CD4-positive, alpha-beta T cell (primary cell): ENCODE data around the gene NTN5. TPM values are rescaled to one million over a fixed set of nuclear protein-coding genes. Genes with fewer than 3 reads are reported as not detected.

Experiments used
- ATAC-seq: fragments of 200-7000 bp; cut with Tn5 transposase; one replicate; pipeline ENCODE4 v1.10.0; 2022; ENCODE audit warnings: mild to moderate bottlenecking; ENCODE audit not compliant: poor library complexity
- CTCF ChIA-PET: fragments of 350-600 bp; sonication (Branson Sonifier 250); formaldehyde crosslinking; loops from one replicate; lab custom pipeline; 2021; ENCODE audit warnings: antibody characterized with exemption, inconsistent platforms; lab: Charles Lee
- POLR2A ChIA-PET: fragments of 350-600 bp; sonication (Branson Sonifier 250); formaldehyde crosslinking; loops from one replicate; lab custom pipeline; 2021; ENCODE audit warnings: antibody characterized with exemption, inconsistent platforms; lab: Charles Lee
- DNase-seq, 14 experiments: peaks; one replicate each; pipeline ENCODE4 v3.0.0-alpha.2; 2013 to 2020; ENCODE audit warnings: mixed read lengths in 2 of 14
- H3K27ac ChIP-seq, 2 donors: one replicate each; pipeline versions ENCODE4 v1.5.1 to v1.7.0; 2013; ENCODE audit warnings: low read length in 2 of 2, low read depth in 1 of 2, mild to moderate bottlenecking in 1 of 2
- H3K27me3 ChIP-seq, 2 experiments: 1 replicate in 1 of 2; 2 replicates in 1 of 2; pipeline versions ENCODE4 v1.6.1 to v1.7.0; 2013; ENCODE audit warnings: low read length in 2 of 2, control low read depth in 1 of 2, mild to moderate bottlenecking in 1 of 2, moderate library complexity in 1 of 2; ENCODE audit not compliant: insufficient read depth in 2 of 2, control insufficient read depth in 1 of 2
- H3K36me3 ChIP-seq: one replicate; pipeline ENCODE4 v1.6.1; 2013; ENCODE audit warnings: low read length, control low read depth; ENCODE audit not compliant: insufficient read depth
- H3K4me1 ChIP-seq: one replicate; pipeline ENCODE4 v1.6.1; 2013; ENCODE audit warnings: low read length, control low read depth; ENCODE audit not compliant: insufficient read depth
- H3K4me3 ChIP-seq: one replicate; pipeline ENCODE4 v1.5.1; 2013; ENCODE audit warnings: mild to moderate bottlenecking, low read length, moderate library complexity
- H3K9me3 ChIP-seq, 2 experiments: 1 replicate in 1 of 2; 2 replicates in 1 of 2; pipeline versions ENCODE4 v1.6.1 to v1.7.0; 2013; ENCODE audit warnings: low read length in 2 of 2, mild to moderate bottlenecking in 2 of 2, control low read depth in 1 of 2, moderate library complexity in 1 of 2; ENCODE audit not compliant: control insufficient read depth in 1 of 2, insufficient read depth in 1 of 2
- H3K27ac Mint-ChIP-seq: one replicate; pipeline ENCODE4 v1.8.0; 2020; ENCODE audit warnings: mixed read lengths
- H3K27me3 Mint-ChIP-seq: one replicate; pipeline ENCODE4 v1.8.0; 2021; ENCODE audit warnings: mixed read lengths
- H3K36me3 Mint-ChIP-seq: one replicate; pipeline ENCODE4 v1.8.0; 2021; ENCODE audit warnings: low read depth, mixed read lengths
- H3K4me1 Mint-ChIP-seq: one replicate; pipeline ENCODE4 v1.8.0; 2021; ENCODE audit warnings: low read depth, mixed read lengths
- H3K4me3 Mint-ChIP-seq: one replicate; pipeline ENCODE4 v1.8.0; 2020; ENCODE audit warnings: mild to moderate bottlenecking, mixed read lengths
- H3K9me3 Mint-ChIP-seq: one replicate; pipeline ENCODE4 v1.8.0; 2020; ENCODE audit warnings: mixed read lengths
- CTCF ChIP-seq: fragments of 200-600 bp; IDR thresholded peaks from one replicate; pipeline ENCODE4 v1.8.0; 2022; ENCODE audit warnings: antibody characterized with exemption, mild to moderate bottlenecking
- intact Hi-C, 2 experiments: fragments of 100-400 bp; cut with DNase I in 1 of 2; cut with micrococcal nuclease in 1 of 2; formaldehyde crosslinking; loops; one replicate each; pipeline versions ENCODE4 v1.15.1 to v1.9.0; 2023 to 2025; cut with DNase I, micrococcal nuclease
- total RNA-seq, 174 experiments: library from RNA in 2 of 174; stranded (reverse) in 2 of 174; gene quantifications; one replicate each; pipeline ENCODE4 v1.2.3 and lab custom pipeline; 2021 to 2026

The NTN5 gene
- total RNA-seq, 2 experiments from 2014 or later = 2.7 to 3.0 TPM

- POLR2A ChIA-PET = interaction anchor here (0.9 to 1.2 kb wide), 2 partner anchors 9 to 24 kb away, joined by 3 read pairs; partner anchors contain the start of genes RPL18 and SPHK2
- Mint-ChIP-seq H3K4me1 (peaks cover 53% of the 10 kb centered on the region), H3K27me3 (no peaks in the 10 kb centered on the region), H3K36me3 (no peaks in the 10 kb centered on the region), H3K9me3 (no peaks in the 10 kb centered on the region), H3K4me3 (peak overlapping the region; percentile 5), H3K27ac (peak overlapping the region; percentile 1)
- Histone ChIP-seq H3K36me3 (no peaks in the 10 kb centered on the region), H3K4me3 (no peak overlapping the region), H3K9me3 (no peaks in the 10 kb centered on the region), H3K27ac (no peak overlapping the region), H3K4me1 (peaks cover 61% of the 10 kb centered on the region), H3K27me3 (no peaks in the 10 kb centered on the region)
- CTCF ChIA-PET = no interaction called here
- intact Hi-C loops = no loop called here
- ATAC-seq (no peak), DNase-seq (no peak)
- no peak for TF ChIP-seq CTCF
Observed at GRCh38 chr19:48642862-48643261, 30.0 kb downstream of the NTN5 start.

GRCh38 chr19:48641850-48642249 lies 31.0 kb downstream of the NTN5 start:
- Mint-ChIP-seq H3K9me3 (no peaks in the 10 kb centered on the region), H3K4me3 (no peak overlapping the region), H3K27me3 (no peaks in the 10 kb centered on the region), H3K36me3 (no peaks in the 10 kb centered on the region), H3K4me1 (peaks cover 48% of the 10 kb centered on the region), H3K27ac (no peak overlapping the region)
- POLR2A ChIA-PET = interaction anchor here (0.6 kb wide), 1 partner anchor 24 kb away, joined by 4 read pairs; no protein-coding TSS in a partner anchor
- intact Hi-C loops = no loop called here
- no peaks in the 10 kb centered on the region for H3K27me3 ChIP-seq
- ATAC-seq = no peak
- TF ChIP-seq CTCF = no peak
- peaks cover 54% of the 10 kb centered on the region for H3K4me1 ChIP-seq
- no peaks in the 10 kb centered on the region for H3K9me3 ChIP-seq
- no peak for DNase-seq
- CTCF ChIA-PET = interaction anchor here (0.9 kb wide), 1 partner anchor 154 kb away, joined by 4 read pairs; no protein-coding TSS in a partner anchor
- no peak overlapping the region for H3K4me3 ChIP-seq
- no peak overlapping the region for H3K27ac ChIP-seq
- no peaks in the 10 kb centered on the region for H3K36me3 ChIP-seq

DNA sequence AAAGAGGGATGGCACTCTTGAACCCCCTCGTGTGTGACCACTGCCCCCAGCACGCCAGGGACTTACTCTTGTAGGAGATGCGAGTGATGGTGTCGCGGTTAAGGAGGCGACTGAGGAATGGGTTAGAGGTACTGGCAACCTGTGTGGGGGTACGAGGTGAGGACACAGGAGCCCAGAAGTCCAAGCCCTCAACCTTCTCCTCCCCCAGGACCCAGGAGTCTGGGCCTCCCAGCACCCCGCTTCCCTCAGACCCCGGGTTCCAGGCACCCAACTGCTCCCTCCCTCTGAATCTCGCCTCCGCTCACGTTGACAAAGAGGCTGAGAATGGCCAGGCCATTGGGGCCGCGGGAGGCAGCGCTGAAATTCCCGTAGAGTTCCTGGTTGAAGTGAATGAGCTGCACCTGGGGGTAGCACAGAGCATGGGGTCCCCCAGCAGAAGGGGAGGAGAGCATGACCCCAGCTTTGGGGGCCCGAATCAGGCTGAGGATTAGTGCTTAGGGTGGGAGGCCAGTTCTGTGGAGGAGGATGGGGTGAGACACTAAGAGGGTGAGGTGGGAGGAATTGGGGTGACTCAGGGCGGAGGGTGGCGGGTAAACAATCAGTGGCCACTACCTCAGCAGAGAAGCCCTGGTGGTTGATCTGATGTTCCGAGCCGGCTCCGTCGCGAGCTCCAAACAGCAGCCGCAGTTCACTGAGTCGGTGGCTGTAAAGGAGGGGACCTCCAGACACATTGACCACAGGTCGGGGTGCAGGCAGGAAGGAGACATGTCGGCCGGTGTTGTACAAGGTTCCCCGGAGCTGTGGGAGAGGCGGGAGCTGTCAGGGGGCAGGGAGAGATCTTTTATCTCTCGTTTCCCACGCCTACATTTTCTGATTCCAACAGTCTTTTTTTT lies 33.1 kb downstream of the NTN5 start:
- peaks cover 43% of the 10 kb centered on the region for H3K4me1 ChIP-seq
- H3K9me3 ChIP-seq = no peaks in the 10 kb centered on the region
- H3K36me3 ChIP-seq = no peaks in the 10 kb centered on the region
- no peaks in the 10 kb centered on the region for H3K9me3 Mint-ChIP-seq
- H3K27ac ChIP-seq = no peak overlapping the region
- TF ChIP-seq CTCF = no peak
- peaks cover 13% of the 10 kb centered on the region for H3K36me3 Mint-ChIP-seq
- peaks cover 40% of the 10 kb centered on the region for H3K4me1 Mint-ChIP-seq
- H3K27me3 Mint-ChIP-seq = no peaks in the 10 kb centered on the region
- H3K27ac Mint-ChIP-seq = peak overlapping the region; percentile 97
- ChIA-PET POLR2A (interaction anchor here (3.6 kb wide), 1 partner anchor 16 kb away, joined by 38 read pairs; no protein-coding TSS in a partner anchor), CTCF (no interaction called here)
- H3K27me3 ChIP-seq = no peaks in the 10 kb centered on the region
- ATAC-seq = no peak
- peak in 4 of 14 experiments; percentile 36 to 62 (median 41) for DNase-seq
- peak overlapping the region; percentile 26 for H3K4me3 Mint-ChIP-seq
- intact Hi-C loops = loop anchor here (2.0 to 10.0 kb wide), 5 partner anchors 38 to 1235 kb away; partner anchors contain the start of genes AKT1S1 (in 1 of the 2), C19orf73 (in 1 of the 2), PPFIA3 (in 1 of the 2) and TBC1D17 (in 1 of the 2)
- no peak overlapping the region for H3K4me3 ChIP-seq
